GM10248 (cell line): ENCODE measurements around the gene SYN1.

Experiments used
- CTCF ChIA-PET: fragments of 300-600 bp; sonication (Branson Sonifier 250); formaldehyde crosslinking; extraction: SDS; loops from one replicate; lab custom pipeline; 2021; ENCODE audit warnings: antibody characterized with exemption; lab: Yijun Ruan, JAX
- POLR2A ChIA-PET: fragments of 350-650 bp; sonication (Branson Sonifier 250); formaldehyde crosslinking; extraction: SDS; loops from one replicate; lab custom pipeline; 2020; ENCODE audit warnings: antibody characterized with exemption; lab: Yijun Ruan, JAX
- DNase-seq: peaks from one replicate; pipeline ENCODE4 v3.0.0; 2012; ENCODE audit errors: extremely low spot score
- TF ChIP-seq, protein P1 (sequence below): IDR thresholded peaks from 2 replicates; pipeline ENCODE4 v1.5.1; 2012; ENCODE audit warnings: mild to moderate bottlenecking, low read depth; ENCODE audit errors: extremely low read depth, missing control alignments, control extremely low read depth

SYN1 gene

DNA sequence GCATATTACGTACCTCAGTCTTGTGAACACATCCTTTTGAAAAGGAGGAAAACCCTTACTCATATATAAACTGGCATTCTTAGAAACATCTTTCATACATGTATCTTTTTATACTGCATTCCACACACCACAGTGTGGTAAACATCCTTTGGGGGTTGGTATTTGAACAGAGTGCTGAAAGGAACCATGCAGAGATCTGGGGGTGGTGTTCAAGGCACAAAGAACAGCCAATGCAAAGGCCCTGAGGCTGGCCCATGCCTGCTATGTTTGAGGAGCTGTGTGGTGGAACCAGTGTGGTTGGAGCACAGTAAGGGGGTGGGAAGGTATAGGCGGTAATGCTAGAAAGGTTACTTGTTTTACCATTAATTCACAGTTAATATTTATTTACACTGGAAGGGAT lies 28.7 kb upstream of the SYN1 start:
- ChIA-PET POLR2A (interaction anchor here (0.6 to 1.2 kb wide), 2 partner anchors 93 to 323 kb away, joined by 3 to 6 read pairs; no protein-coding TSS in a partner anchor), CTCF (interaction anchor here (1.6 kb wide), 1 partner anchor 10 kb away, joined by 7 read pairs; no protein-coding TSS in a partner anchor)
- no peak for DNase-seq
- TF ChIP-seq, protein P1, sequence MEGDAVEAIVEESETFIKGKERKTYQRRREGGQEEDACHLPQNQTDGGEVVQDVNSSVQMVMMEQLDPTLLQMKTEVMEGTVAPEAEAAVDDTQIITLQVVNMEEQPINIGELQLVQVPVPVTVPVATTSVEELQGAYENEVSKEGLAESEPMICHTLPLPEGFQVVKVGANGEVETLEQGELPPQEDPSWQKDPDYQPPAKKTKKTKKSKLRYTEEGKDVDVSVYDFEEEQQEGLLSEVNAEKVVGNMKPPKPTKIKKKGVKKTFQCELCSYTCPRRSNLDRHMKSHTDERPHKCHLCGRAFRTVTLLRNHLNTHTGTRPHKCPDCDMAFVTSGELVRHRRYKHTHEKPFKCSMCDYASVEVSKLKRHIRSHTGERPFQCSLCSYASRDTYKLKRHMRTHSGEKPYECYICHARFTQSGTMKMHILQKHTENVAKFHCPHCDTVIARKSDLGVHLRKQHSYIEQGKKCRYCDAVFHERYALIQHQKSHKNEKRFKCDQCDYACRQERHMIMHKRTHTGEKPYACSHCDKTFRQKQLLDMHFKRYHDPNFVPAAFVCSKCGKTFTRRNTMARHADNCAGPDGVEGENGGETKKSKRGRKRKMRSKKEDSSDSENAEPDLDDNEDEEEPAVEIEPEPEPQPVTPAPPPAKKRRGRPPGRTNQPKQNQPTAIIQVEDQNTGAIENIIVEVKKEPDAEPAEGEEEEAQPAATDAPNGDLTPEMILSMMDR = no peak

DNA sequence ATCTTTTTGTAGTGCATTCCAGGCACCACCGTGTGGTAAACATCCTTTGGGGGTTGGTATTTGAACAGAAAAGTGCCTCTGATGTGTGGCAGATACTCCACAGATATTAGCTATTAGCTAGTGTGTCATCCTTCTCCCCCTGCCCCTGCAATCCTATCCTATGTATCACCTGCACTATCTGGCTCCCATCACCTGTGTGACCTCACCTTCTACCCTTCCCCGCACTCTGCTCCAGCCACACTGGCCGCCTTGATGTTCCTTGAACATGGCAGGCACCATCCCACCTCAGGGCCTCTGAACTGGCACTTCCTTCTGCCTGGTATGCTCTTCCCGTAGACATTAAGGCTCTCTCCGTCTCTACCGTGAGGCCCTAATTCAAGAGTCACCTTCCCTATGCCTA lies 27.0 kb upstream of the SYN1 start:
- no peak for DNase-seq
- TF ChIP-seq, protein P1 = no peak
- ChIA-PET POLR2A (no interaction called here), CTCF (no interaction called here)

DNA sequence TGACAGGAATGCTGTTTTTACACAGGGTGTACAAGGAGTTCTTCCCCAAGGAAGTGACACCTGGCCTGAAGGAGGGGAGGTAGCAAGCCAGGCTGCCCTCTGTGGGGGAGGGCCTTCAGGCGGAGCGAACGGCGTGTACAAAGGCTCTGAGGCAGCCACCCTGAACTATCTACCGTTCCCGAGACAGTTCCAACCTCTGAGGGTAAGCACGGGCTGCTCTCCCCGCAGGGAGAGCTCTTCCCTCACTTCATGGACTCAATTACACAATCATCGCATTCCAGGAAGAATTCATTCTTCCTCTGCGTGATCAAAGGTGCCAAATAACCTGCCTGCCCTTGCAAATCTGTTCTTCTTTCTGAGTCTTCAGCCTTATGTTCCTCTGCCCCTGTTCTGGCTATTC lies 25.9 kb upstream of the SYN1 start:
- ChIA-PET POLR2A (no interaction called here), CTCF (interaction anchor here (1.5 kb wide), 1 partner anchor 32 kb away, joined by 4 read pairs; no protein-coding TSS in a partner anchor)
- TF ChIP-seq, protein P1 = no peak
- no peak for DNase-seq

DNA sequence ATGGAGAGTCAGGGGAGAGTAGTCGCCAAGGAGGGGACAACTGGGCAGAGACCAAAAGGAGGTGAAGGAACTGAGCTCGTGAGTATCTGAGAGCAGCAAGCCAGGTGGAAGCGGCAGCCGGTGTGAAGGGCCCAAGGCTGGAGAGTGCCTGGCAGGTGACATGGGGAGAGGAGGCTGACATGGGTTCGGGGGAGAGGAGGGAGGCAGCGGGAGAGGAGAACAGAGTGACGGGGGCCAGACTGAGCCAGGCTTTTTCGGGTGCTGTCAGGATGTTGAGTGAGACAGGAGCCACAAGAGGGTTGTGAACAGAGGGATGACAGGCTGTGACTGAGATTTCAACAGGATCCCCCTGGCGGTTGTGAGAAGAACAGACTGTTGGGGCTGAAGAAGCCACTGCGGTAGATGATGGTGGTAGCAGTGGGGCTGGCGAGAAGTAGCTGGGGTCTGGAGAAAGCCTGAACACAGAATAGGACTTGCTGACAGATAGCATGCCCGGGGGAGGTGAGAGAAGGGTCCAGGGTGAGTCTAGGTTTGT lies 25.0 kb upstream of the SYN1 start:
- no peak for DNase-seq
- CTCF ChIA-PET = interaction anchor here (1.0 to 2.1 kb wide), 10 partner anchors 13 to 382 kb away, joined by 3 to 10 read pairs (median 4); no protein-coding TSS in a partner anchor
- POLR2A ChIA-PET = no interaction called here
- TF ChIP-seq, protein P1 = peak; percentile 25

DNA sequence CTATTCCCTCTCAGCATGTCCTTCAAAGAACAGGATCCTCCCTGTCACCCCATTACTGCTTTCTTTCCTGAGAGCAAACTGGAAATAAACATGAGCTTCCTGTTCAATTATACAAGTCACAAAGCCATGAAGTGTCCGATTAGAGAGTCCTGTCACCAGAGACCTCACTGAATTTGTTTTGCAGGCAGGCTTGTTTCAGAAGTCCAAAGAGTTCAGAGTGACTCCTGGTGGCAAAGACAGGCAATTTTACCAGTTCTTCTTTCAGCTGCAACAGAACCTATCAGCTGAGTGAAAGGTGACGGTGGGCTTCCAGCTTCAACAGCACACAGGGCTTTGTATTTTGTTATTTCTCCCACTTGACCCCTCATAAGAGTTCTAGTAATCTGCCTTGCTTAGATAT lies 24.3 kb upstream of the SYN1 start:
- ChIA-PET POLR2A (no interaction called here), CTCF (interaction anchor here (1.0 to 2.1 kb wide), 10 partner anchors 13 to 383 kb away, joined by 3 to 10 read pairs (median 4); no protein-coding TSS in a partner anchor)
- DNase-seq = no peak
- TF ChIP-seq, protein P1 = peak; percentile 25

DNA sequence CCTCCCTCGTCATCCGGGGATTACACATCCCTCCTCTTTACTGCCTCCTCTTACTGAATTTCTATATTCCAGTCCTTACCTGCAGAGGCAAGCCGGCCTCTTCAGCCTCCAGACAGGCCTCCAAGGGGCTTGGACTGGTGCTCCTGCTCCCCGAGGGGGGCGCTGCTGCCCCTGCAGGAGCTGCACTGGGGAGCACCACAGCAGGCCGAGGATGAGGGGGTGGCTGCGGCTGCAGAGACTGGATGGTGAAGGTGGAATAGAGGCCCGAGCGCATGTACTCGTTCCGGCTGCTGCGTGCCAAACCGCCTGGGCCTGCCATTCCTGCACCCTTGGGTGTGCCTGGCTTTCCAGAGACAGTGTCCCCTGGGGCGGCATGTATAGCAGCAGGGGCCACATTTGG lies 19.2 kb upstream of the SYN1 start:
- ChIA-PET CTCF (interaction anchor here (1.9 kb wide), 1 partner anchor 9 kb away, joined by 7 read pairs; no protein-coding TSS in a partner anchor), POLR2A (no interaction called here)
- TF ChIP-seq, protein P1 = no peak
- no peak for DNase-seq
